Activated CD8-positive, alpha-beta memory T cell treated with anti-CD3 and anti-CD28 coated beads, Interleukin-2, amount 50 U/mL, for 1 hour (primary cell): Measurements from ENCODE around the gene SLC25A41.
A peak's percentile ranks its signal among the peaks of the same experiment; 100 is the strongest.

Experiments used
- DNase-seq: peaks from one replicate; pipeline ENCODE4 v3.0.0-alpha.2; 2020; ENCODE audit errors: extremely low read depth

Gene SLC25A41

DNA sequence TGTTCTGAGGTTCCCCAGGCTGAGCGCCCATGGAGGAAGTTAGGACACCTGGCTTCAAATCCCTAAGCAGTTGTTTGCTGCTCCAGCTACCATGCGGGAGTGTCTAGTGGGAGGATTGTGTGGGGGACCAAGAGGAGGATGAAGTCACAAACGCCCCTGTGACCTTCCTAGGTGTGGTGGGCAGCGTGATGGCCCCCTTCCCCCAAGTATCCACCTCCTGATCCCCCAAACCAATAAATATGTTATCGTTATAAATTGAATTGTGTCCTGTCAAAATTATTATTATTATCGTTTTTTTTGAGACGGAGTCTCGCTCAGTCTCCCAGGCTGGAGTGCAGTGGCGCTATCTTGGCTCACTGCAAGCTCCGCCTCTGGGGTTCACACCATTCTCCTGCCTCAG is at the start of gene SLC25A41:
TSS of gene SLC25A41 (minus strand) at position 101 of the 400 bp plus-strand sequence. CDS start at position 31, 70 bp downstream.
- no peak for DNase-seq

DNA sequence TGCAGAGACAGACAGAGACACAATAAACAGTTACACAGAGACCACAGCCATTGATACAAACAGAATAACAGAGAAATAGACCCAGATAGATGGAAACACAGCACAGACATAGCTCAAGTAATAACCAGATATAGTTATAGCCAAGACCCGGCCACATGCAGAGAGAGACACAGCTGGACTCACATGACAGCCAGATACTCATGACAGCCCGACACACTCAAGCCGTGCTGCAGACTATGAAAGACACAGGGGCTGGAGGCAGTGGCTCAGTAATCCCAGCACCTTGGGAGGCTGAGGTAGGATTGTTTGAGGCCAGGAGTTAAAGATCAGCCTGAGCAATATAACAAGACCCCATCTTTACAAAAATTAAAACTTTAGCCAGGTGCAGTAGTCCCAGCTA is 49.7 kb upstream of the SLC25A41 start:
- DNase-seq: no peak

DNA sequence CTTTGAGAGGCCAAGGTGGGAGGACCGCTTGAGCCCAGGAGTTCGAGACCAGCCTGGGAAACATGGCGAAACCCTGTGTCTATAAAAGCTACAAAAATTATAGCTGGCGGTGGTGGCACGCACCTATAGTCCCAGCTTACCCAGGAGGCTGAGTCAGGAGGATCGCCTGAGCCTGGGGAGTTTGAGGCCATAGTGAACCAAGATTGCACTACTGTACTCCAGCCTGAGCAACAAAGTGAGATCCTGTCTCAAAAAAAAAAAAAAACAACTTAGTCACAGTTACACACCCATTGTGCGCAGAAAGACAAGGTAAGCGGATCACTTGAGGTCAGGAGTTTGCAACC is 48.8 kb upstream of the SLC25A41 start:
- no peak for DNase-seq

GRCh38 chr19:6481541-6482342 is 48.2 kb upstream of the SLC25A41 start, which contains the start of gene DENND1C:
DENND1C (minus strand) TSS chr19:6481787; CDS start chr19:6481695, 92 bp downstream.
- DNase-seq: no peak

GRCh38 chr19:6480848-6481415 is 47.4 kb upstream of the SLC25A41 start:
- no peak for DNase-seq

DNA sequence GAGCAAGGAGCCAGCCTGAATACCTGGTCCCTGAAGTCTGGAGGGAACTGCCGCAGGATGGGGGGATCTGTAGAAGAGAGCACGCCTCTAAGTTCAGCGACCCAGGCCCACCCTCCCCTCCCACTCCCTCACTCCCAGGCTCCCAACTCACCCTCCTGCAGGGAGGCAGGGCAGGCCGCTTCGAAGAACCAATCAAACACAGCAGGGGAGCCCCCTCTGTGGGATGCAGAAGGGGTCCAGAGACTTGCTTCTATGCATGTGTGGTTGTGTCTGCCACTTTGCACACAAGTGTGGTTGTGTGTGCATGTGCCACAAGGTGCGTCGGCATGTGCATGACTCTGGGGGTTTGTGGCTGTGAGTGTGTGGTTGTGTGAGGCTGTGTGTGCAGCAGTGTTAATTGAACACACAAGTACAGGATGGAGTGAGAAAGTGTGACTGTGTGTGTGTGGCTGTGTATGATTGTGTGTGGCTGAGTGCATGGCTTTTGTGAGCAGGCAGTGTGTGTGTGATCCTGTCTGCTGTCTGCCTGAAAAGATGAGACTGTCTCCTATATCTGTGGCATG is 46.4 kb upstream of the SLC25A41 start:
- no peak for DNase-seq

DNA sequence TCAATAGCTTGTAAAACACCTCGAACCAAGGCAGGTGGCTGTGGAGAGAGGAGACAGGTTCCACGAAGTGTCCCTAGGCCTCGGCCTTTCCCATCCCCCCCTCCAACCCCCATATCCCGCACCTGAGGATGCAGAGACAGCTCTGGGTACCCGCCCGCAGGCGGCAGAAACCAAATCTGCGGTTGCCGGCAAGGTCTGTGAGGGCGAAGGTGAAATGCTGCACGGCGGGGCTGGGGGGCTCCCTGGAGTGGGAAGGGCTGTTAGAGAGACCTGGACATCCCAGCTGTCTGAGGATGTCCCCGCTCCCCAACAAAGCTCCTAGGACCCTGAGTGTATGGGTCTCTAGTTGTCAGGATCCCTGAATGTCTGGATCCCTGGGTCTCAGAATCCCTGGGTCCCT is 45.3 kb upstream of the SLC25A41 start:
- no peak for DNase-seq

- no peak for DNase-seq
Observed at GRCh38 chr19:6476896-6477431, 43.4 kb upstream of the SLC25A41 start.

GRCh38 chr19:6476155-6476895 is 42.8 kb upstream of the SLC25A41 start:
- DNase-seq: peak; percentile 18

DNA sequence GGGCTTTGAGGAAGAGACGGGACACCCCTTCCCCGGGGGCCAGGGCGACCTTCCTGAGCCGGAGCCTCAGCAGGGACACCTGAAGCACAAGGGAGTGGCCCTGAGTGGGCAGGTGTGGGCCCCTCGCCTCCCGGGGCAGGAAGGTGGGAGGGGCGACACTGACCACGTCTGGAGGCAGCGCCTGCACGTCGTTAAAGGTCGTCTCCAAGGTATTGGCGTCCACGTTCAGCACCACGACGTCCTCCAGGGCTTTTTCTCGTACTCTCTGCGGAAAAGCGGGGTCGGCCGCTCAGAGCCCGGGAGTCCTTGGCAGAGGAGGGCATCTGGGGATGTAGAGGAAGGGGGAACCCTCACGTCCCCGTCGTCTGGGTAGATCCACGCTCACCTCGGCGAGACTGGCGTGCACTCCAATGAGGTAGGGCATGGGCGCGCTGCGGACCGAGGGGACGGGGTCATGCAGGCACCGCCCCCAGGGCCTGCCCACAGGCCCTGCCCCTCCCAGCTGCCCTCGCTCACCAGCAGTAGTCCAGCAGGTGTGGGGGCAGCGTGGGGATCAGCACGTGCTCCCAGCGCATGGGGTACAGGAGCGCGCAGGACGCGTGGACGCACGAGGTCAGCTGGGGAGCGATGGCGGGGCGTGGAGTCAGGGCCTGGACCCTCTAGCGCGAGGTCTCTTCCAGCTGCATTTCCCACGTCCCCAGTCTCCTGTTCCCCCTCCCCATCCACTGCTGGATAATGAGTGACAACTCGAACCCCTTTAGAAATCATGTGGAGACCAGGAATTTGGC is 42.0 kb upstream of the SLC25A41 start:
- no peak for DNase-seq

DNA sequence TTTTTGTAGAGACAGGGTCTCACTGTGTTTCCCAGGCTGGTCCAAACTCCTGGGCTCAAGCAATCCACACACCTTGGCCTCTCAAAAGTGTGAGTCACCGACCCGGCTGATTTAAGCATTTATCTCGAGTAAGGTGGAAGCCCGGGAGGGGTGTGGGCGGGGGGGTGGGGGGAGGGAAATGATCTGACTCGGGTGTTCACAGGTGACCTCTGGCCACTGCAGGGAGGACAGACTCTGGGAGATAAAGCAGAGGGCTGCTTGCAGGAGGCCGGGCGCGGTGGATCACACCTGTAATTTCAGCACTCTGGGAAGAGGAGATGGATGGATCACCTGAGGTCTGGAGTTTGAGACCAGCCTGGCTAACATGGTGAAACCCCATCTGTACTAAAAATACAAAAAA is 40.1 kb upstream of the SLC25A41 start:
- DNase-seq: no peak

DNA sequence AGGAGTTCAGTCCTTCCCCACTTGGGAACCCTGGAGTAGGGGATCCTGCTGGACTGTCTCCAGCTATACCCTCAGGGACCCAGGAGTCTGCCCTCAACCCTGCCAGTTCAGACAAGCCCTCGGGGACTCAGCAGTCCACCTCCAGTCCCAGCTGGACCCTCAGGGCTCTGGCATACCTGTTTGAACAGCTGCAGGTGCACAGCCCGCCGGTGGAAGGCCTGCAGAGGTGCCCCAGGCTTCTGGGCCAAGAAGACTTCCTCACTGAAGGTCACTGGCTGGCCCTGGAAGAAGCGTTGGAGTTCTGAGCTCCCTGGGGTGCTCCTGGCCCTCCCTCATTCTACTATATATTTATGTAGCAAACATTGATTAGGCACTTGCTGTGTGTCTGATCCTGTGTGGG is 39.1 kb upstream of the SLC25A41 start:
- DNase-seq: no peak

GRCh38 chr19:6471076-6471475 is 37.5 kb upstream of the SLC25A41 start:
- no peak for DNase-seq

DNA sequence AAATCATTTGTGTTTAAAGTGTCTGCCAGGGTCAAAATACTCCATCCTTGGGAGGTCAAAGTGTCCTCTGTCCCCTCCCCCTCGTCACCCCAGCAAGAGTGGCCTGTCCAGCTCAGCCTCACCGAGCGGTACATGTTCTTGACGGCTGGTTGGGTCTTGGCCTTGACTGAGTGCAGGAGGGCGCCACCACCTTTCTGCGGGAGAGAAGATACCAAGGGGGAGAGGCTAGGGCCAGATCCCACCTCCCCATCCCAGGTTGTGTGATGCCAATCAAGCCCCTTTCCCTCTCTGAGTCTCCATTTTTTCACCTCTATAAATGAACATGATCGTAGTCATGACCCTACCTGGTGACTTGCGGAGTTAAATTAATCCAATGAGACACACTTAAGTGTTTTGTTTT is 36.6 kb upstream of the SLC25A41 start:
- no peak for DNase-seq

GRCh38 chr19:6467384-6467783 is 33.8 kb upstream of the SLC25A41 start:
- DNase-seq: no peak

DNA sequence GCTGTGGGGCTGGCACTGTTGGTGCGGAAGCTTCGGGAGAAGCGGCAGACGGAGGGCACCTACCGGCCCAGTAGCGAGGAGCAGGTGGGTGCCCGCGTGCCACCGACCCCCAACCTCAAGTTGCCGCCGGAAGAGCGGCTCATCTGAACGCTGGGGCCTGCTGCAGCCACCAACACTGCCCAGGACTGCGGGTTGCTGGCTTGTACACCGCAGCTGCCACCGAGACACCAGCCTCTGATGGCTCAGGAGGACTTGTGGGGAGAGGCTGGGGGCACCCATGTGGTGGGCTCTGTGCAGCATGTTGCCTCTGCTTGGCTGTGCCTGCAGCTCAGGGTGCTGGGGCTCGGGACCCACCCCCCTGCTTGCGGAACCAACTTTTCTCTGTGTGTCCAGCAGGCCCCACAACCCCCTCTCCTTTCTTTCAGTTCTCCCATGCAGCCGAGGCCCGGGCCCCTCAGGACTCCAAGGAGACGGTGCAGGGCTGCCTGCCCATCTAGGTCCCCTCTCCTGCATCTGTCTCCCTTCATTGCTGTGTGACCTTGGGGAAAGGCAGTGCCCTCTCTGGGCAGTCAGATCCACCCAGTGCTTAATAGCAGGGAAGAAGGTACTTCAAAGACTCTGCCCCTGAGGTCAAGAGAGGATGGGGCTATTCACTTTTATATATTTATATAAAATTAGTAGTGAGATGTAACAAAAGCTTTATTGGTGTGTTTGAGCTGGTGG is 33.1 kb upstream of the SLC25A41 start:
- no peak for DNase-seq

- no peak for DNase-seq
Observed at GRCh38 chr19:6465663-6466062, 32.1 kb upstream of the SLC25A41 start.

DNA sequence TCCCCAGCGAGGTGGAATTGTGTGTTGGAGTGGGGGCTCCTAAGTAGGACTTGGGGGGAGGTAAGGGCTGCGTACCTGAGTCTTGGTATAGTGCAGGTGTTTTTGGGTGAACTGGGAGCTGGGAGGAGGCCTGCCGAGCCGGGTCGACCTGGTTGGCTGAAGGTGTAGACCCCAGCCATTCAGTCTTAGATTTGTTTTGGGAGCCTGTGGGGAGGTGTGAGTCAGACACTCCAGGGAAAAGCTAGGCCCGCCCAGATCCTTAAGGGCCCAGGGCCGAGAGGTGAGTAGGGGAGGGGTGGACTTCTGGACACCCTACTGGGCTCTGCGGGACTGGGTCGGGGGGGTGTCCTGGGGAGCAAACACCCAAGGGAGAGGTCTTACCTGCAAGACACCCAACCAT is 31.4 kb upstream of the SLC25A41 start:
- no peak for DNase-seq

GRCh38 chr19:6464070-6464873 is 30.7 kb upstream of the SLC25A41 start, which contains the start of gene CRB3:
CRB3 (plus strand) TSS chr19:6464271; CDS start chr19:6464702, 431 bp downstream.
- peak; percentile 35 for DNase-seq
